ENCODE results near the gene SAMD1.

The SAMD1 gene

GRCh38 chr19:14106840-14107239, 16.3 kb upstream of the SAMD1 start:
- Histone ChIP-seq H3K27ac (no peak overlapping the region), H3K36me3 (peaks cover 36% of the 10 kb centered on the region), H3K9me3 (ENCODE audit: severe bottlenecking) (no peaks in the 10 kb centered on the region), H3K27me3 (ENCODE audit: insufficient read depth, low read depth, severe bottlenecking) (no peaks in the 10 kb centered on the region), H3K4me3 (ENCODE audit: low read depth, low read length) (no peak overlapping the region)
- no peak for DNase-seq
- TF ChIP-seq, protein P1, sequence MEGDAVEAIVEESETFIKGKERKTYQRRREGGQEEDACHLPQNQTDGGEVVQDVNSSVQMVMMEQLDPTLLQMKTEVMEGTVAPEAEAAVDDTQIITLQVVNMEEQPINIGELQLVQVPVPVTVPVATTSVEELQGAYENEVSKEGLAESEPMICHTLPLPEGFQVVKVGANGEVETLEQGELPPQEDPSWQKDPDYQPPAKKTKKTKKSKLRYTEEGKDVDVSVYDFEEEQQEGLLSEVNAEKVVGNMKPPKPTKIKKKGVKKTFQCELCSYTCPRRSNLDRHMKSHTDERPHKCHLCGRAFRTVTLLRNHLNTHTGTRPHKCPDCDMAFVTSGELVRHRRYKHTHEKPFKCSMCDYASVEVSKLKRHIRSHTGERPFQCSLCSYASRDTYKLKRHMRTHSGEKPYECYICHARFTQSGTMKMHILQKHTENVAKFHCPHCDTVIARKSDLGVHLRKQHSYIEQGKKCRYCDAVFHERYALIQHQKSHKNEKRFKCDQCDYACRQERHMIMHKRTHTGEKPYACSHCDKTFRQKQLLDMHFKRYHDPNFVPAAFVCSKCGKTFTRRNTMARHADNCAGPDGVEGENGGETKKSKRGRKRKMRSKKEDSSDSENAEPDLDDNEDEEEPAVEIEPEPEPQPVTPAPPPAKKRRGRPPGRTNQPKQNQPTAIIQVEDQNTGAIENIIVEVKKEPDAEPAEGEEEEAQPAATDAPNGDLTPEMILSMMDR (IDR thresholded peaks at IDR 0.05; ENCODE audit: low read depth, low read length) = no peak

GRCh38 chr19:14105680-14106079, 15.1 kb upstream of the SAMD1 start:
- TF ChIP-seq, protein P1 (IDR thresholded peaks at IDR 0.05; ENCODE audit: low read depth, low read length) = no peak
- H3K27ac ChIP-seq = no peak overlapping the region
- no peak overlapping the region for H3K4me3 ChIP-seq (ENCODE audit: low read depth, low read length)
- H3K9me3 ChIP-seq (ENCODE audit: severe bottlenecking) = no peaks in the 10 kb centered on the region
- no peak for DNase-seq
- H3K27me3 ChIP-seq (ENCODE audit: insufficient read depth, low read depth, severe bottlenecking) = no peaks in the 10 kb centered on the region
- H3K36me3 ChIP-seq = peaks cover 47% of the 10 kb centered on the region

- no peaks in the 10 kb centered on the region for H3K9me3 ChIP-seq (ENCODE audit: severe bottlenecking)
- DNase-seq = no peak
- no peak overlapping the region for H3K4me3 ChIP-seq (ENCODE audit: low read depth, low read length)
- TF ChIP-seq, protein P1 (IDR thresholded peaks at IDR 0.05; ENCODE audit: low read depth, low read length) = no peak
- no peak overlapping the region for H3K27ac ChIP-seq
- no peaks in the 10 kb centered on the region for H3K27me3 ChIP-seq (ENCODE audit: insufficient read depth, low read depth, severe bottlenecking)
- H3K36me3 ChIP-seq = peaks cover 57% of the 10 kb centered on the region
Observed at GRCh38 chr19:14103310-14103709, 12.8 kb upstream of the SAMD1 start.

- no peak for DNase-seq
- Histone ChIP-seq H3K27ac (no peak overlapping the region), H3K9me3 (ENCODE audit: severe bottlenecking) (no peaks in the 10 kb centered on the region), H3K4me3 (ENCODE audit: low read depth, low read length) (no peak overlapping the region), H3K36me3 (peaks cover 61% of the 10 kb centered on the region), H3K27me3 (ENCODE audit: insufficient read depth, low read depth, severe bottlenecking) (no peaks in the 10 kb centered on the region)
- TF ChIP-seq, protein P1 (IDR thresholded peaks at IDR 0.05; ENCODE audit: low read depth, low read length) = no peak
Observed at GRCh38 chr19:14102756-14103155, 12.2 kb upstream of the SAMD1 start.

- Histone ChIP-seq H3K27ac (no peak overlapping the region), H3K9me3 (ENCODE audit: severe bottlenecking) (no peaks in the 10 kb centered on the region), H3K36me3 (peaks cover 67% of the 10 kb centered on the region), H3K4me3 (ENCODE audit: low read depth, low read length) (no peak overlapping the region), H3K27me3 (ENCODE audit: insufficient read depth, low read depth, severe bottlenecking) (no peaks in the 10 kb centered on the region)
- DNase-seq = no peak
- TF ChIP-seq, protein P1 (IDR thresholded peaks at IDR 0.05; ENCODE audit: low read depth, low read length) = no peak
Observed at GRCh38 chr19:14102102-14102696, 11.6 kb upstream of the SAMD1 start.

- no peaks in the 10 kb centered on the region for H3K9me3 ChIP-seq (ENCODE audit: severe bottlenecking)
- peaks cover 72% of the 10 kb centered on the region for H3K36me3 ChIP-seq
- TF ChIP-seq, protein P1 (IDR thresholded peaks at IDR 0.05; ENCODE audit: low read depth, low read length) = no peak
- DNase-seq = no peak
- no peak overlapping the region for H3K27ac ChIP-seq
- H3K27me3 ChIP-seq (ENCODE audit: insufficient read depth, low read depth, severe bottlenecking) = no peaks in the 10 kb centered on the region
- no peak overlapping the region for H3K4me3 ChIP-seq (ENCODE audit: low read depth, low read length)
Observed at GRCh38 chr19:14101003-14101545, 10.5 kb upstream of the SAMD1 start.
